Neural progenitor cell (in vitro differentiated cells): ENCODE measurements around the gene OVCA2.

Experiments used
- CTCF ChIP-seq: fragments of 200-600 bp; sonication (generic); IDR thresholded peaks from 2 replicates; pipeline ENCODE4 v1.5.1; 2017; ENCODE audit warnings: antibody characterized with exemption, mild to moderate bottlenecking
- EZH2 ChIP-seq: fragments of 200-600 bp; sonication (generic); IDR thresholded peaks from 2 replicates; pipeline ENCODE4 v1.6.1; 2017; ENCODE audit warnings: antibody characterized with exemption, mild to moderate bottlenecking, moderate library complexity
- EZH2phosphoT487 ChIP-seq: fragments of 200-600 bp; sonication (generic); IDR thresholded peaks from 2 replicates; pipeline ENCODE4 v1.6.1; 2017; ENCODE audit warnings: antibody characterized with exemption

GRCh38 chr17:2060681-2061440, 19.0 kb downstream of the OVCA2 start:
- TF ChIP-seq CTCF (no peak), EZH2 (no peak), EZH2phosphoT487 (no peak)
